ENCODE results near the gene SLC22A8.

GRCh38 chr11:63014408-63015055, 1.1 kb downstream of the SLC22A8 start:
- TF ChIP-seq CTCF (IDR thresholded peaks at IDR 0.05 in 2 of 3, conservative IDR thresholded peaks at IDR 0.05 in 1 of 3; ENCODE audit: control insufficient read depth in 2 of 3, extremely low read depth in 1 of 3, insufficient read depth in 1 of 3, low read depth in 3 of 3, low read length in 3 of 3) (no peak), BCLAF1 (IDR thresholded peaks at IDR 0.05) (no peak), YBX1 (IDR thresholded peaks at IDR 0.05) (no peak), SKIL (IDR thresholded peaks at IDR 0.05; ENCODE audit: low read depth, poor library complexity, severe bottlenecking) (no peak), SP1 (IDR thresholded peaks at IDR 0.05; ENCODE audit: low read depth, low read length) (no peak), PAX8 (IDR thresholded peaks at IDR 0.05) (no peak), SREBF2 (IDR thresholded peaks at IDR 0.05; ENCODE audit: low read length) (no peak), ATF3 (IDR thresholded peaks at IDR 0.05; ENCODE audit: borderline replicate concordance, extremely low read depth, low read depth, low read length) (no peak), KDM1A (IDR thresholded peaks at IDR 0.05; ENCODE audit: borderline replicate concordance) (no peak), SMC3 (IDR thresholded peaks at IDR 0.05; ENCODE audit: borderline replicate concordance, low read length) (no peak), MXI1 (IDR thresholded peaks at IDR 0.05; ENCODE audit: low read depth, low read length) (no peak), ZZZ3 (IDR thresholded peaks at IDR 0.05; ENCODE audit: control insufficient read depth, insufficient read length, low read depth) (no peak)
